ACC112 (cell line): ENCODE data around the gene NKX6-2.

Source experiments
- H2AFZ ChIP-seq: fragments of 200-600 bp; sonication (generic); one replicate; pipeline ENCODE4 v1.6.0; 2017; ENCODE audit warnings: antibody characterized with exemption, low read length; ENCODE audit not compliant: unreplicated experiment
- H3K27ac ChIP-seq: fragments of 200-600 bp; sonication (generic); 2 replicates; pipeline ENCODE4 v1.5.1; 2014; ENCODE audit warnings: low read depth, mild to moderate bottlenecking, antibody characterized with exemption, low read length, moderate library complexity
- H3K27me3 ChIP-seq: fragments of 200-600 bp; sonication (generic); 2 replicates; pipeline ENCODE4 v1.6.1; 2014; ENCODE audit warnings: mild to moderate bottlenecking, antibody characterized with exemption, low read length, moderate library complexity, mixed read lengths; ENCODE audit not compliant: insufficient read depth
- H3K36me3 ChIP-seq: fragments of 200-600 bp; sonication (generic); 2 replicates; pipeline ENCODE4 v1.6.1; 2016; ENCODE audit warnings: mild to moderate bottlenecking, antibody characterized with exemption, low read length, moderate library complexity, mixed read lengths; ENCODE audit not compliant: insufficient read depth
- H3K4me1 ChIP-seq: fragments of 200-600 bp; sonication (generic); one replicate; pipeline ENCODE4 v1.6.1; 2016; ENCODE audit warnings: low read length, mixed read lengths; ENCODE audit not compliant: insufficient read depth, unreplicated experiment, control insufficient read depth
- H3K4me3 ChIP-seq: fragments of 200-600 bp; sonication (generic); 2 replicates; pipeline ENCODE4 v1.5.1; 2014; ENCODE audit warnings: mild to moderate bottlenecking, low read depth, low read length
- H3K79me2 ChIP-seq: fragments of 200-600 bp; sonication (generic); one replicate; pipeline ENCODE4 v1.6.0; 2016; ENCODE audit warnings: low read length; ENCODE audit not compliant: control insufficient read depth, unreplicated experiment, insufficient read depth

The NKX6-2 gene

GRCh38 chr10:132733926-132734325, 52.0 kb downstream of the NKX6-2 start:
- H2AFZ ChIP-seq, result no peak overlapping the region
- no peaks in the 10 kb centered on the region for H3K79me2 ChIP-seq
- no peaks in the 10 kb centered on the region for H3K4me1 ChIP-seq
- no peak overlapping the region for H3K27ac ChIP-seq
- H3K27me3 ChIP-seq, result no peaks in the 10 kb centered on the region
- H3K36me3 ChIP-seq, result no peaks in the 10 kb centered on the region
- no peak overlapping the region for H3K4me3 ChIP-seq
